DND-41 (cell line): ENCODE data around the gene TBXAS1.

Experiments
- ATAC-seq: fragments of 200-7000 bp; cut with Tn5 transposase; 3 replicates; pipeline ENCODE4 v1.9.1; 2021; ENCODE audit warnings: low read depth; ENCODE audit not compliant: insufficient read depth
- DNase-seq: peaks from one replicate; pipeline ENCODE4 v3.0.0-alpha.2; 2020
- H2AFZ ChIP-seq: 2 replicates; pipeline ENCODE4 v1.6.0; 2012; ENCODE audit warnings: low read depth, low read length
- H3K27ac ChIP-seq: 2 replicates; pipeline ENCODE4 v1.5.1; 2012; ENCODE audit warnings: low read length, inconsistent platforms
- H3K27me3 ChIP-seq: fragments of 200-600 bp; sonication (generic); 2 replicates; pipeline ENCODE4 v1.6.0; 2012; ENCODE audit warnings: low read length, mild to moderate bottlenecking, inconsistent platforms; ENCODE audit not compliant: insufficient read depth, poor library complexity
- H3K36me3 ChIP-seq: 2 replicates; pipeline ENCODE4 v1.5.1; 2012; ENCODE audit warnings: low read length, inconsistent platforms; ENCODE audit not compliant: insufficient read depth
- H3K4me1 ChIP-seq: 2 replicates; pipeline ENCODE4 v1.5.1; 2012; ENCODE audit warnings: mild to moderate bottlenecking, low read length; ENCODE audit not compliant: insufficient read depth
- H3K4me2 ChIP-seq: 2 replicates; pipeline ENCODE4 v1.6.0; 2012; ENCODE audit warnings: mild to moderate bottlenecking, moderate library complexity, low read length, inconsistent platforms; ENCODE audit not compliant: insufficient read depth
- H3K4me3 ChIP-seq, 2 experiments: fragments of 200-600 bp in 1 of 2; shearing (Covaris generic) in 1 of 2; 2 replicates each; pipeline ENCODE4 v1.5.1; 2012 to 2016; ENCODE audit warnings: inconsistent platforms in 2 of 2, low read length in 2 of 2, mild to moderate bottlenecking in 2 of 2, low read depth in 1 of 2, moderate library complexity in 1 of 2
- H3K79me2 ChIP-seq: 2 replicates; pipeline ENCODE4 v1.6.0; 2012; ENCODE audit warnings: low read length, inconsistent platforms; ENCODE audit not compliant: insufficient read depth
- H3K9ac ChIP-seq: 2 replicates; pipeline ENCODE4 v1.6.0; 2012; ENCODE audit warnings: low read depth, mild to moderate bottlenecking, inconsistent platforms, low read length, moderate library complexity
- H3K9me3 ChIP-seq: 2 replicates; pipeline ENCODE4 v1.5.1; 2012; ENCODE audit warnings: low read length, moderate library complexity, mild to moderate bottlenecking, inconsistent platforms; ENCODE audit not compliant: insufficient read depth, severe bottlenecking
- H4K20me1 ChIP-seq: 2 replicates; pipeline ENCODE4 v1.6.0; 2012; ENCODE audit warnings: low read length; ENCODE audit not compliant: insufficient read depth
- CTCF ChIP-seq: IDR thresholded peaks from 2 replicates; pipeline ENCODE4 v1.5.1; 2012; ENCODE audit warnings: borderline replicate concordance, low read length, moderate library complexity, mild to moderate bottlenecking; ENCODE audit not compliant: poor library complexity, severe bottlenecking; ENCODE audit errors: extremely low read depth
- EZH2 ChIP-seq: IDR thresholded peaks from 3 replicates; pipeline ENCODE4 v1.6.1; 2012; ENCODE audit warnings: borderline replicate concordance, low read depth, mild to moderate bottlenecking, moderate library complexity, low read length, inconsistent platforms; ENCODE audit not compliant: severe bottlenecking

TBXAS1 gene

DNA sequence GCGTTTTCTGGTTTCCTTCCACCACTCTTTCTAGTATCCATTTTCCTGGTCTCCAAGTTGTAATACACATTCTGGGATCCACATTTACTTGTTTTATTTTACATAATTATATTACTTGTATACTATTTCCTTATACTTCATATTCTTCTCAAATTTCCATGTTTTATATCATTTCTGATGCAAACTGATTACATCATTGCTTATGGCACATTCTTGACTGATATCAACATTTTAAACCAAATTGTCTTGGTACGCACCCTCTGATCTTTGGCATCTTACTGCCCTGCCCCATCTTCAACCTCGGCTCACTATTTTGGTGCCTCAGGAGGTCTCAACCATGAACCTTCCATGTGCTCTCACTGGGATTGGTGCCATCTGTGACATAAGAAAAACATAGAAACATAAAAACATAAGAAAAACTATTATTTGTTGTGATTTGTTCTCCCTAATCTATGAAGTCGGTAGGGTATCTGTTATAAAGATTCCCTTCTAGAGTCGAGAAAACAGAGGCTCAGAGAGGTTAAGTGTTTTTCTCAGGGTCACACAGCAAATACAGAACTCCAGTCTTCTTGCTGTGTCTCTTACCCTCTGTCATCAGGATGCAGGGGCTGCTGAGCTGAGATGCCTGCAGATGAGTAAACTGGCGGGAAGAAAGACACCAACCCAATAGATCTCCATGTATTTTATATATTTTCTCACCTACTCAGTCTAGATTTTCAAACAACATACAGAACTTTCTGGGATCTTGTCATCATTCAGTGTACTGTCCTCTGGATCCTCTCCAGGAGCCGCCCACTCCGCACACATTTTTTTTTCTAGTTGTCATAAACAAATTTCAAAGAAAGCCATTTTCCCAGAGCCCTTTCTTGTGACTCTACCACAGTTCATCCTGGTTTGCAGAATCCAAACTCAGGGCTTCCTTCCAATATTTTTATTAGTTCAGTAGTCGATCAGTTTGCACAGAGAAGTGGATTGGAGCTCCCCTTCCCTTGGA lies 154.2 kb downstream of the TBXAS1 start:
- no peak for ATAC-seq
- no peak overlapping the region for H3K9ac ChIP-seq
- no peak overlapping the region for H3K4me2 ChIP-seq
- no peaks in the 10 kb centered on the region for H3K9me3 ChIP-seq
- peaks cover 7% of the 10 kb centered on the region for H3K27me3 ChIP-seq
- no peak for TF ChIP-seq CTCF
- TF ChIP-seq EZH2, result no peak
- H3K4me1 ChIP-seq, result peaks cover 18% of the 10 kb centered on the region
- H3K36me3 ChIP-seq, result no peaks in the 10 kb centered on the region
- no peaks in the 10 kb centered on the region for H3K79me2 ChIP-seq
- no peaks in the 10 kb centered on the region for H4K20me1 ChIP-seq
- H3K4me3 ChIP-seq, result no peak overlapping the region
- H2AFZ ChIP-seq, result no peak overlapping the region
- no peak overlapping the region for H3K27ac ChIP-seq
- no peak for DNase-seq

GRCh38 chr7:139984642-139985539 lies 155.8 kb downstream of the TBXAS1 start:
- no peak for DNase-seq
- TF ChIP-seq EZH2 (no peak), CTCF (no peak)
- no peak overlapping the region for H3K27ac ChIP-seq
- H3K4me3 ChIP-seq, result no peak overlapping the region
- no peaks in the 10 kb centered on the region for H3K79me2 ChIP-seq
- H3K9ac ChIP-seq, result no peak overlapping the region
- ATAC-seq, result no peak
- no peak overlapping the region for H3K4me2 ChIP-seq
- no peaks in the 10 kb centered on the region for H3K36me3 ChIP-seq
- H3K9me3 ChIP-seq, result no peaks in the 10 kb centered on the region
- peaks cover 17% of the 10 kb centered on the region for H3K4me1 ChIP-seq
- H3K27me3 ChIP-seq, result peaks cover 7% of the 10 kb centered on the region
- H4K20me1 ChIP-seq, result no peaks in the 10 kb centered on the region
- H2AFZ ChIP-seq, result no peak overlapping the region

DNA sequence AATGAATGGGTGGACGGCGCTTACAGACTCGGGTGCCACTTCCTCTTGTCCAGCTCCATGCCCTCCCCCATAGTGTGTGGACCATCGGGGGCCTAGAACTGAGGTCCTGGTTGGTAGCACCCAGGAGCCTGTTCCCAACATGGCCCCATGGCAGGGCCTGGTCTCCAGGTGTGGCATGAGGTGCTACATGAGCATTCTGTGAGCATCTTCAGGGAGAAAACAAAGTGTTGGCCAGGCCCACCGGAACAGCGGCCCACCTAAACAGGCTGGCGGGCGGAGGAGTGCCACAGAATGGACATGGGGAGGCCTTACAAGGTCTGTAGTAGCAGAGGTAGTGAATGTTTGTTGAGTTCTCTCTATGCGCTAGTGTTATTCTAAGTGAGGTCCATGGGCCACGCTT lies 156.7 kb downstream of the TBXAS1 start:
- Histone ChIP-seq H3K27me3 (peaks cover 7% of the 10 kb centered on the region), H3K79me2 (no peaks in the 10 kb centered on the region), H4K20me1 (no peaks in the 10 kb centered on the region), H2AFZ (no peak overlapping the region), H3K36me3 (no peaks in the 10 kb centered on the region), H3K4me3 (no peak overlapping the region), H3K9me3 (no peaks in the 10 kb centered on the region), H3K4me2 (no peak overlapping the region), H3K9ac (no peak overlapping the region), H3K4me1 (peaks cover 8% of the 10 kb centered on the region), H3K27ac (no peak overlapping the region)
- TF ChIP-seq CTCF, result no peak
- no peak for TF ChIP-seq EZH2
- DNase-seq (no peak), ATAC-seq (no peak)
